Stomach smooth muscle (tissue), 2 donors: ENCODE results near the gene SLC22A23.

ENCODE experiments used
- H3K27ac ChIP-seq: one replicate; pipeline ENCODE4 v1.7.0; 2013; ENCODE audit warnings: mild to moderate bottlenecking, low read length, inconsistent platforms
- H3K27me3 ChIP-seq, 2 donors: one replicate each; pipeline ENCODE4 v1.7.0; 2013; ENCODE audit warnings: low read length in 2 of 2; ENCODE audit not compliant: insufficient read depth in 2 of 2, control insufficient read depth in 1 of 2
- H3K36me3 ChIP-seq, 2 donors: one replicate each; pipeline ENCODE4 v1.7.0; 2013; ENCODE audit warnings: low read length in 2 of 2; ENCODE audit not compliant: control insufficient read depth in 2 of 2, insufficient read depth in 2 of 2
- H3K4me1 ChIP-seq: one replicate; pipeline ENCODE4 v1.7.0; 2013; ENCODE audit warnings: low read length; ENCODE audit not compliant: control insufficient read depth, insufficient read depth
- H3K4me3 ChIP-seq, 2 donors: one replicate each; pipeline ENCODE4 v1.7.0; 2013; ENCODE audit warnings: low read length in 2 of 2
- H3K9ac ChIP-seq, 2 donors: one replicate each; pipeline ENCODE4 v1.7.0; 2013; ENCODE audit warnings: low read length in 2 of 2, mild to moderate bottlenecking in 1 of 2
- H3K9me3 ChIP-seq, 2 donors: one replicate each; pipeline ENCODE4 v1.7.0; 2013; ENCODE audit warnings: low read length in 2 of 2; ENCODE audit not compliant: control insufficient read depth in 2 of 2
- donor health status: healthy.
- donor health status: Pancreatic carcinoma.

Gene SLC22A23

GRCh38 chr6:3304500-3305215 lies 152.2 kb downstream of the SLC22A23 start:
- no peaks in the 10 kb centered on the region for H3K27me3 ChIP-seq
- no peaks in the 10 kb centered on the region for H3K36me3 ChIP-seq
- H3K4me1 ChIP-seq, result no peaks in the 10 kb centered on the region
- H3K27ac ChIP-seq, result no peak overlapping the region
- H3K9me3 ChIP-seq, result no peaks in the 10 kb centered on the region
- H3K9ac ChIP-seq, result no peak overlapping the region
- no peak overlapping the region for H3K4me3 ChIP-seq

GRCh38 chr6:3303795-3304411 lies 152.9 kb downstream of the SLC22A23 start:
- Histone ChIP-seq H3K36me3 (no peaks in the 10 kb centered on the region), H3K4me1 (no peaks in the 10 kb centered on the region), H3K27ac (no peak overlapping the region), H3K4me3 (no peak overlapping the region), H3K9ac (no peak overlapping the region), H3K9me3 (no peaks in the 10 kb centered on the region), H3K27me3 (no peaks in the 10 kb centered on the region)

GRCh38 chr6:3301506-3301905 lies 155.3 kb downstream of the SLC22A23 start:
- Histone ChIP-seq H3K9me3 (no peaks in the 10 kb centered on the region), H3K4me3 (no peak overlapping the region), H3K27ac (no peak overlapping the region), H3K27me3 (no peaks in the 10 kb centered on the region), H3K36me3 (peaks cover 0 to 10% of the 10 kb centered on the region in 2 donors), H3K9ac (no peak overlapping the region), H3K4me1 (no peaks in the 10 kb centered on the region)

- no peaks in the 10 kb centered on the region for H3K9me3 ChIP-seq
- no peak overlapping the region for H3K9ac ChIP-seq
- H3K4me3 ChIP-seq, result no peak overlapping the region
- no peaks in the 10 kb centered on the region for H3K27me3 ChIP-seq
- H3K4me1 ChIP-seq, result no peaks in the 10 kb centered on the region
- H3K27ac ChIP-seq, result no peak overlapping the region
- peaks cover 0 to 10% of the 10 kb centered on the region in 2 donors for H3K36me3 ChIP-seq
Measured at GRCh38 chr6:3299221-3299620, 157.6 kb downstream of the SLC22A23 start.

- H3K9me3 ChIP-seq, result no peaks in the 10 kb centered on the region
- H3K36me3 ChIP-seq, result peaks cover 0 to 10% of the 10 kb centered on the region in 2 donors
- H3K27me3 ChIP-seq, result no peaks in the 10 kb centered on the region
- H3K4me3 ChIP-seq, result no peak overlapping the region
- H3K9ac ChIP-seq, result no peak overlapping the region
- no peaks in the 10 kb centered on the region for H3K4me1 ChIP-seq
- no peak overlapping the region for H3K27ac ChIP-seq
Measured at GRCh38 chr6:3297909-3298308, 158.9 kb downstream of the SLC22A23 start.

- Histone ChIP-seq H3K36me3 (peaks cover 0 to 10% of the 10 kb centered on the region in 2 donors), H3K27ac (no peak overlapping the region), H3K9ac (no peak overlapping the region), H3K9me3 (no peaks in the 10 kb centered on the region), H3K27me3 (no peaks in the 10 kb centered on the region), H3K4me1 (no peaks in the 10 kb centered on the region), H3K4me3 (no peak overlapping the region)
Measured at GRCh38 chr6:3297006-3297405, 159.8 kb downstream of the SLC22A23 start.

GRCh38 chr6:3296537-3296936 lies 160.3 kb downstream of the SLC22A23 start:
- no peaks in the 10 kb centered on the region for H3K27me3 ChIP-seq
- H3K4me3 ChIP-seq, result no peak overlapping the region
- no peaks in the 10 kb centered on the region for H3K4me1 ChIP-seq
- H3K9ac ChIP-seq, result no peak overlapping the region
- H3K9me3 ChIP-seq, result no peaks in the 10 kb centered on the region
- no peak overlapping the region for H3K27ac ChIP-seq
- peaks cover 0 to 10% of the 10 kb centered on the region in 2 donors for H3K36me3 ChIP-seq

GRCh38 chr6:3296078-3296477 lies 160.8 kb downstream of the SLC22A23 start:
- no peak overlapping the region for H3K27ac ChIP-seq
- no peaks in the 10 kb centered on the region for H3K9me3 ChIP-seq
- H3K9ac ChIP-seq, result no peak overlapping the region
- H3K4me3 ChIP-seq, result no peak overlapping the region
- no peaks in the 10 kb centered on the region for H3K27me3 ChIP-seq
- no peaks in the 10 kb centered on the region for H3K4me1 ChIP-seq
- peaks cover 0 to 10% of the 10 kb centered on the region in 2 donors for H3K36me3 ChIP-seq

- Histone ChIP-seq H3K36me3 (peaks cover 0 to 10% of the 10 kb centered on the region in 2 donors), H3K4me1 (no peaks in the 10 kb centered on the region), H3K27ac (no peak overlapping the region), H3K9me3 (no peaks in the 10 kb centered on the region), H3K9ac (no peak overlapping the region), H3K27me3 (no peaks in the 10 kb centered on the region), H3K4me3 (no peak overlapping the region)
Measured at GRCh38 chr6:3294921-3295871, 161.7 kb downstream of the SLC22A23 start.

GRCh38 chr6:3294396-3294795 lies 162.5 kb downstream of the SLC22A23 start:
- H3K4me1 ChIP-seq, result no peaks in the 10 kb centered on the region
- no peaks in the 10 kb centered on the region for H3K27me3 ChIP-seq
- peaks cover 0 to 10% of the 10 kb centered on the region in 2 donors for H3K36me3 ChIP-seq
- H3K27ac ChIP-seq, result no peak overlapping the region
- no peak overlapping the region for H3K4me3 ChIP-seq
- no peak overlapping the region for H3K9ac ChIP-seq
- H3K9me3 ChIP-seq, result no peaks in the 10 kb centered on the region
